ENCODE data around the gene DAZL.
A peak's percentile ranks its signal among the peaks of the same experiment; 100 is the strongest.

DAZL gene

GRCh38 chr3:16546186-16547010 is 58.8 kb downstream of the DAZL start:
- no peak for DNase-seq
- no peak overlapping the region for H3K56ac ChIP-seq (ENCODE audit: low read length)
- H3K27ac ChIP-seq (ENCODE audit: low read depth, low read length) = no peak overlapping the region
- no peaks in the 10 kb centered on the region for H3K4me1 ChIP-seq (ENCODE audit: control insufficient read depth, low read depth, low read length)
- no peaks in the 10 kb centered on the region for H3K79me2 ChIP-seq (ENCODE audit: control insufficient read depth, insufficient read depth, low read length)
- WGBS (ENCODE audit: extremely low coverage, insufficient coverage, low lambda C conversion rate) = no CpG with 5 or more reads among the region's 12 CpGs
- no peak overlapping the region for H4K5ac ChIP-seq (ENCODE audit: low read length)
- no peaks in the 10 kb centered on the region for H3K36me3 ChIP-seq (ENCODE audit: control insufficient read depth, insufficient read depth, low read length)
- H3K4me3 ChIP-seq (ENCODE audit: low read length) = no peak overlapping the region
- H3K79me1 ChIP-seq (ENCODE audit: low read length) = no peaks in the 10 kb centered on the region
- H2BK120ac ChIP-seq (ENCODE audit: low read depth, low read length) = no peak overlapping the region
- no peak overlapping the region for H3K9ac ChIP-seq (ENCODE audit: low read length)
- H3K4me2 ChIP-seq (ENCODE audit: low read length) = no peak overlapping the region
- no peak overlapping the region for H3K23ac ChIP-seq (ENCODE audit: low read length)
- no peak overlapping the region for H2BK15ac ChIP-seq (replicated peaks; ENCODE audit: low read depth)
- H4K8ac ChIP-seq (ENCODE audit: low read depth, low read length) = no peak overlapping the region
- no peak overlapping the region for H2BK5ac ChIP-seq (ENCODE audit: low read length)
- H3K27me3 ChIP-seq (ENCODE audit: insufficient read depth, low read length, poor library complexity) = no peaks in the 10 kb centered on the region
- no peak overlapping the region for H3K4ac ChIP-seq (ENCODE audit: low read depth, low read length)
- no peak overlapping the region for H3K18ac ChIP-seq (ENCODE audit: low read length)
- no peak overlapping the region for H2AK5ac ChIP-seq (ENCODE audit: low read length)

DNA sequence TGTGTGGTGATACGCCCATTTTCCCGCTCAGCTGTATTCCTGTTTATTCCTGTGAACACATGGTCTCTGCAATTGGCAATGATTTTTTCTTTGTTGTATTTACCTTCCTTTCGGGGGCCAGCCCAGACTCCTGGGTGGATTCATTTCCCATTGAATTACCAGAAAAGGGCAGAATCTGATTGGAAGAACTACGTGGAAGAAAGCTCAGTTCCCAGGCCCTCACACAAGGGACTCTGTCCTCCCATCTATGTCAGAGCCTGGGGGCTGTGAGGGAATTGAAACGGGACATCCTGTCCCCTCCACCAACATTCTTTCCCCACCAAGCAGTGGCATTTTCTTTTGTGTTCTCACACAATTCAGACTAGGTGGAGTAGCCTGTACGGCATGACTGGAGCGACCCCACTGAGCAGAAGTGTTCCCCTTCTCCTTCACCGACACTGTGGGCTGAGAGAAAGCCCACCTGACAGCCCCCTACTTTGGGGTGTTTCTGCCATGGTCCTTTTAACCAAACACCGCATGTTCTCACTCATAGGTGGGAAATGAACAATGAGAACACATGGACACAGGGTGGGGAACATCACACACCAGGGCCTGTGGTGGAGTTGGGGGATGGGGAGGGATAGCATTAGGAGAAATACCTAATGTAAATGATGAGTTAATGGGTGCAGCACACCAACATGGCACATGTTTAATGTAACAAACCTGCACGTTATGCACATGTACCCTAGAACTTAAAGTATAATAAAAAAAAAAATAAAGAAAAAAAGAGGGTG is 59.6 kb downstream of the DAZL start:
- Histone ChIP-seq H3K18ac (ENCODE audit: low read length) (no peak overlapping the region), H3K4me3 (ENCODE audit: low read length) (no peak overlapping the region), H3K27ac (ENCODE audit: low read depth, low read length) (no peak overlapping the region), H3K56ac (ENCODE audit: low read length) (no peak overlapping the region), H3K79me1 (ENCODE audit: low read length) (no peaks in the 10 kb centered on the region), H2BK120ac (ENCODE audit: low read depth, low read length) (no peak overlapping the region), H3K36me3 (ENCODE audit: control insufficient read depth, insufficient read depth, low read length) (no peaks in the 10 kb centered on the region), H3K9ac (ENCODE audit: low read length) (no peak overlapping the region), H3K4ac (ENCODE audit: low read depth, low read length) (no peak overlapping the region), H2AK5ac (ENCODE audit: low read length) (no peak overlapping the region), H3K79me2 (ENCODE audit: control insufficient read depth, insufficient read depth, low read length) (no peaks in the 10 kb centered on the region), H4K5ac (ENCODE audit: low read length) (no peak overlapping the region), H2BK5ac (ENCODE audit: low read length) (no peak overlapping the region), H3K27me3 (ENCODE audit: insufficient read depth, low read length, poor library complexity) (no peaks in the 10 kb centered on the region), H3K23ac (ENCODE audit: low read length) (no peak overlapping the region), H2BK15ac (replicated peaks; ENCODE audit: low read depth) (no peak overlapping the region), H4K8ac (ENCODE audit: low read depth, low read length) (no peak overlapping the region), H3K4me2 (ENCODE audit: low read length) (no peak overlapping the region), H3K4me1 (ENCODE audit: control insufficient read depth, low read depth, low read length) (no peaks in the 10 kb centered on the region)
- no CpG with 5 or more reads among the region's 10 CpGs for WGBS (ENCODE audit: extremely low coverage, insufficient coverage, low lambda C conversion rate)
- peak; percentile 16 for DNase-seq

- no peak overlapping the region for H3K27ac ChIP-seq (ENCODE audit: low read depth, low read length)
- no peaks in the 10 kb centered on the region for H3K79me2 ChIP-seq (ENCODE audit: control insufficient read depth, insufficient read depth, low read length)
- H3K27me3 ChIP-seq (ENCODE audit: insufficient read depth, low read length, poor library complexity) = no peaks in the 10 kb centered on the region
- H2AK5ac ChIP-seq (ENCODE audit: low read length) = no peak overlapping the region
- no peak overlapping the region for H4K8ac ChIP-seq (ENCODE audit: low read depth, low read length)
- no CpG with 5 or more reads among the region's 6 CpGs for WGBS (ENCODE audit: extremely low coverage, insufficient coverage, low lambda C conversion rate)
- no peak overlapping the region for H3K4ac ChIP-seq (ENCODE audit: low read depth, low read length)
- no peak overlapping the region for H4K5ac ChIP-seq (ENCODE audit: low read length)
- no peak overlapping the region for H2BK5ac ChIP-seq (ENCODE audit: low read length)
- no peaks in the 10 kb centered on the region for H3K4me1 ChIP-seq (ENCODE audit: control insufficient read depth, low read depth, low read length)
- DNase-seq = peak; percentile 27
- H3K4me3 ChIP-seq (ENCODE audit: low read length) = no peak overlapping the region
- no peak overlapping the region for H3K23ac ChIP-seq (ENCODE audit: low read length)
- H3K79me1 ChIP-seq (ENCODE audit: low read length) = no peaks in the 10 kb centered on the region
- H3K56ac ChIP-seq (ENCODE audit: low read length) = no peak overlapping the region
- H3K36me3 ChIP-seq (ENCODE audit: control insufficient read depth, insufficient read depth, low read length) = no peaks in the 10 kb centered on the region
- no peak overlapping the region for H3K4me2 ChIP-seq (ENCODE audit: low read length)
- no peak overlapping the region for H3K9ac ChIP-seq (ENCODE audit: low read length)
- no peak overlapping the region for H2BK15ac ChIP-seq (replicated peaks; ENCODE audit: low read depth)
- H3K18ac ChIP-seq (ENCODE audit: low read length) = no peak overlapping the region
- H2BK120ac ChIP-seq (ENCODE audit: low read depth, low read length) = no peak overlapping the region
Observed at GRCh38 chr3:16543242-16543864, 61.9 kb downstream of the DAZL start.

DNA sequence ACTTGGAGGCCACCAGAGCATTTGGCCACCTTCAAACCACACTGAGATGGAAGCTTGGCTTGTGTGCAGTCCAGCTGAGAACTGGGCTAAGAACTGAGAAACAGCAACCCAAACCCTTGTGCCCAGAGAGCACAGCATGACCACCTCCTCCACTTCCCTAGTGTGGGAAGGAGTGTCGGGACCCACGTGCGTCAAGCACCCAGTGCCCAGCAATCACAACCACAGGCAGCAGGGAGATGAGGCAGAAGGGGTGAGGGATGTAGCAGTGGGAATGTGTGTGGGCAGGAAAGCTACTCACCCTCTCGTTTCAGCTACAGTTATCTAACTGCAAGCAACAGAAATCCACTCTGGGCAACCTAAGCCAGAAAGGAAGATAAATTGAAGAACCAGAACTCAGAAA is 66.7 kb downstream of the DAZL start:
- Histone ChIP-seq H2BK120ac (ENCODE audit: low read depth, low read length) (no peak overlapping the region), H2BK5ac (ENCODE audit: low read length) (no peak overlapping the region), H4K5ac (ENCODE audit: low read length) (no peak overlapping the region), H2AK5ac (ENCODE audit: low read length) (no peak overlapping the region), H3K27ac (ENCODE audit: low read depth, low read length) (no peak overlapping the region), H3K79me2 (ENCODE audit: control insufficient read depth, insufficient read depth, low read length) (no peaks in the 10 kb centered on the region), H3K56ac (ENCODE audit: low read length) (no peak overlapping the region), H2BK15ac (replicated peaks; ENCODE audit: low read depth) (no peak overlapping the region), H3K79me1 (ENCODE audit: low read length) (no peaks in the 10 kb centered on the region), H3K9ac (ENCODE audit: low read length) (no peak overlapping the region), H3K36me3 (ENCODE audit: control insufficient read depth, insufficient read depth, low read length) (no peaks in the 10 kb centered on the region), H4K8ac (ENCODE audit: low read depth, low read length) (no peak overlapping the region), H3K4me3 (ENCODE audit: low read length) (no peak overlapping the region), H3K4ac (ENCODE audit: low read depth, low read length) (no peak overlapping the region), H3K4me2 (ENCODE audit: low read length) (no peak overlapping the region), H3K4me1 (ENCODE audit: control insufficient read depth, low read depth, low read length) (peaks cover 5% of the 10 kb centered on the region), H3K18ac (ENCODE audit: low read length) (no peak overlapping the region), H3K23ac (ENCODE audit: low read length) (no peak overlapping the region), H3K27me3 (ENCODE audit: insufficient read depth, low read length, poor library complexity) (no peaks in the 10 kb centered on the region)
- no peak for DNase-seq
- WGBS (ENCODE audit: extremely low coverage, insufficient coverage, low lambda C conversion rate) = no CpG with 5 or more reads among the region's 4 CpGs

- H4K5ac ChIP-seq (ENCODE audit: low read length) = no peak overlapping the region
- no peak overlapping the region for H3K4ac ChIP-seq (ENCODE audit: low read depth, low read length)
- H3K18ac ChIP-seq (ENCODE audit: low read length) = no peak overlapping the region
- no peaks in the 10 kb centered on the region for H3K79me1 ChIP-seq (ENCODE audit: low read length)
- H3K4me1 ChIP-seq (ENCODE audit: control insufficient read depth, low read depth, low read length) = peaks cover 5% of the 10 kb centered on the region
- no peak overlapping the region for H3K56ac ChIP-seq (ENCODE audit: low read length)
- no peak overlapping the region for H4K8ac ChIP-seq (ENCODE audit: low read depth, low read length)
- no peak overlapping the region for H3K27ac ChIP-seq (ENCODE audit: low read depth, low read length)
- H2BK120ac ChIP-seq (ENCODE audit: low read depth, low read length) = no peak overlapping the region
- H3K36me3 ChIP-seq (ENCODE audit: control insufficient read depth, insufficient read depth, low read length) = no peaks in the 10 kb centered on the region
- H2AK5ac ChIP-seq (ENCODE audit: low read length) = no peak overlapping the region
- WGBS (ENCODE audit: extremely low coverage, insufficient coverage, low lambda C conversion rate) = no CpG with 5 or more reads among the region's 3 CpGs
- H3K23ac ChIP-seq (ENCODE audit: low read length) = no peak overlapping the region
- no peak overlapping the region for H2BK5ac ChIP-seq (ENCODE audit: low read length)
- H2BK15ac ChIP-seq (replicated peaks; ENCODE audit: low read depth) = no peak overlapping the region
- no peak overlapping the region for H3K9ac ChIP-seq (ENCODE audit: low read length)
- H3K4me2 ChIP-seq (ENCODE audit: low read length) = no peak overlapping the region
- no peak for DNase-seq
- no peaks in the 10 kb centered on the region for H3K27me3 ChIP-seq (ENCODE audit: insufficient read depth, low read length, poor library complexity)
- no peak overlapping the region for H3K4me3 ChIP-seq (ENCODE audit: low read length)
- no peaks in the 10 kb centered on the region for H3K79me2 ChIP-seq (ENCODE audit: control insufficient read depth, insufficient read depth, low read length)
Observed at GRCh38 chr3:16536996-16537395, 68.2 kb downstream of the DAZL start.
